ENCODE data around the gene TEAD3.

Gene TEAD3

DNA sequence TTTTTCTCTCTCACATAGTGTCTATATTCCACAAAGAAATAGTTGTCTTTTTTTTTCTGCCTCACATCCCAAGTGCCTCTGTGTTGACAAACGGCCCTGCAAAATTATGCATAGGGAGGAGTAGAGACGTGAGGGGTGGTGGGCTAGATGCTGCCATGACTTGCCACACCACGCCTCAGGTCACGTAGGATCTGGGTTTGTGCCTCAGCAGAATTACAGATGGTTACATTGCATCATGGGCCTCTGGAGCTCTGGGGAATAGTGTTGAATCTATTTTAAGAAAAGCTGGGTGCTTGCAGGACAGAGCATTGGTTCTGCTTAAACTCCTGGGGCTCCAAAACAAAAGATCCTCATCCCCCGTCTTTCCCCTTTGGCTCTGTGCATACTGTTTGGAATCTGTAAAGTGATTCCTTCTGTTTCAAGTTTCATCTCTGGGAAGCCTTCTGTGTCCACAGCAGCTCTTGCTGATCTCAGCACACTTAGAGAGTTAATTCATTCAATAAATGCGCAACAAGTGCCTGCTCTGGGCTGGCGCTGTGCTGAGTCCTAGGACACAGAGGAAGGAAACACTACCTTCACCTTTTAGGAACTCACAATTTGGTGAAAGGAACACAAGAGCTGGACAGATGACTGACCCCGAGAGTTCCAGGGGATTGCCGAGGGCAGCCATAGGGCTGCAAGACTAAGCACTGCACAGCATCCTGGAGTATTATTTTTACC lies 42.3 kb downstream of the TEAD3 start:
- Histone ChIP-seq H3K9me3 (ENCODE audit: control insufficient read depth in 5 of 5, low read length in 5 of 5) (no peaks in the 10 kb centered on the region), H3K9ac (ENCODE audit: low read length in 5 of 5) (peak overlapping the region in 1 of 5 donors; percentile 13), H3K36me3 (ENCODE audit: control insufficient read depth in 5 of 5, insufficient read depth in 5 of 5, low read length in 5 of 5) (peaks cover 0 to 13% (median 9%) of the 10 kb centered on the region in 5 donors), H3K4me1 (ENCODE audit: control insufficient read depth in 5 of 5, insufficient read depth in 5 of 5, low read length in 5 of 5) (peaks cover 0 to 34% (median 29%) of the 10 kb centered on the region in 5 donors), H3K27ac (ENCODE audit: low read depth, low read length) (peak overlapping the region; percentile 42), H3K27me3 (ENCODE audit: control insufficient read depth in 5 of 5, insufficient read depth in 4 of 5, low read length in 5 of 5) (no peaks in the 10 kb centered on the region), H3K4me3 (ENCODE audit: low read depth in 1 of 5, low read length in 5 of 5) (peak overlapping the region in 1 of 5 donors; percentile 33)

GRCh38 chr6:35453236-35453635 lies 43.6 kb downstream of the TEAD3 start:
- Histone ChIP-seq H3K27me3 (ENCODE audit: control insufficient read depth in 5 of 5, insufficient read depth in 4 of 5, low read length in 5 of 5) (no peaks in the 10 kb centered on the region), H3K4me1 (ENCODE audit: control insufficient read depth in 5 of 5, insufficient read depth in 5 of 5, low read length in 5 of 5) (peaks cover 0 to 34% (median 29%) of the 10 kb centered on the region in 5 donors), H3K4me3 (ENCODE audit: low read depth in 1 of 5, low read length in 5 of 5) (peak overlapping the region; percentile 56 to 77 (median 70)), H3K27ac (ENCODE audit: low read depth, low read length) (peak overlapping the region; percentile 16), H3K9ac (ENCODE audit: low read length in 5 of 5) (peak overlapping the region in 3 of 5 donors; percentile 53 to 66 (median 64)), H3K9me3 (ENCODE audit: control insufficient read depth in 5 of 5, low read length in 5 of 5) (no peaks in the 10 kb centered on the region), H3K36me3 (ENCODE audit: control insufficient read depth in 5 of 5, insufficient read depth in 5 of 5, low read length in 5 of 5) (peaks cover 0 to 8% (median 5%) of the 10 kb centered on the region in 5 donors)

GRCh38 chr6:35452183-35453090 lies 44.4 kb downstream of the TEAD3 start, which contains the start of gene FANCE:
TSS of gene FANCE (plus strand) at chr6:35452338. CDS start at chr6:35452546, 208 bp downstream.
- Histone ChIP-seq H3K27me3 (ENCODE audit: control insufficient read depth in 5 of 5, insufficient read depth in 4 of 5, low read length in 5 of 5) (no peaks in the 10 kb centered on the region), H3K36me3 (ENCODE audit: control insufficient read depth in 5 of 5, insufficient read depth in 5 of 5, low read length in 5 of 5) (peaks cover 0 to 4% (median 1%) of the 10 kb centered on the region in 5 donors), H3K9ac (ENCODE audit: low read length in 5 of 5) (peak within 1 kb of the TSS in 4 of 5 donors; percentile 53 to 66 (median 65)), H3K27ac (ENCODE audit: low read depth, low read length) (peak within 1 kb of the TSS; percentile 46), H3K9me3 (ENCODE audit: control insufficient read depth in 5 of 5, low read length in 5 of 5) (no peaks in the 10 kb centered on the region), H3K4me3 (ENCODE audit: low read depth in 1 of 5, low read length in 5 of 5) (peak within 1 kb of the TSS; percentile 56 to 77 (median 70)), H3K4me1 (ENCODE audit: control insufficient read depth in 5 of 5, insufficient read depth in 5 of 5, low read length in 5 of 5) (peaks cover 0 to 34% (median 29%) of the 10 kb centered on the region in 5 donors)

DNA sequence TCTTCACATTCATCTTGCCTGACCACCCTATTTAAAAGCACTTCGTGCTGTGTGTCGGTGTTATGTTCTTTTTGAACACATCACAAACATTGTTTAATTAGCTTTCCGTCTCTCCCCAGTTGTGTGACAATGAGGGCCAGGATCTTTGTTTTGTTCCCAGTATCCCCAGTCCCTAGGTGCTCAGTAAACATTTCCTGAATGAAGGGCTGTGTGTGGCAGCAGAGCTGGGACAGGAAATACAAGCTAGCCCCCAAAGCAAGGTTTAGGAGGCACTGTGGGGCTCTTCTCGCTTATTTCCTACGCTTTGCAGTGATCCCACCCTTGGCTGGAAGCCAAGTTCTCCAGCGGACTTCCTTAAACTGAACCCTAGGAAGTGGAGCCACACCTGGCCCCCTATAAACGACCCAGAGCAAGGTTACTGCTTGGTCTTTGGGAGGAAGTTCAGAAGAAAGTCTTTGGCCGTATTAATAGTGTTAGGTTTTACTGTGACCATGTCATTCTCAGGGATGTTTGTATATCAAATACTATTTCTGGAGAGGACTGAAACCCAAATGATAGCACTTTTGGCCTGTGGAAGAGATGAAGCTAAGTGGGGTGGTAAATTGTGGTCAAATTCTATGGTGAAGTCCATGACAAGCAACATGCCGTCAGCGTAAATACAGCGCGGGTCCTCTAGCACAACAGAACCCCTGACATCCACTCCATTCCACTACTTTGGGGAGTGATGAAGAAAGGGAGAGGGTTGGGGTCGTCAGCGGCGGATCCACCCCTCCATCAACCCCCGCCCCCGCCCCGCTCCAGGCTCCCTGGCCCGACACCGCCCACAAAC lies 45.3 kb downstream of the TEAD3 start:
- peak overlapping the region; percentile 46 for H3K27ac ChIP-seq (ENCODE audit: low read depth, low read length)
- peak overlapping the region in 2 of 5 donors; percentile 13 to 30 for H3K9ac ChIP-seq (ENCODE audit: low read length in 5 of 5)
- H3K4me1 ChIP-seq (ENCODE audit: control insufficient read depth in 5 of 5, insufficient read depth in 5 of 5, low read length in 5 of 5): peaks cover 0 to 40% (median 29%) of the 10 kb centered on the region in 5 donors
- H3K9me3 ChIP-seq (ENCODE audit: control insufficient read depth in 5 of 5, low read length in 5 of 5): no peaks in the 10 kb centered on the region
- H3K36me3 ChIP-seq (ENCODE audit: control insufficient read depth in 5 of 5, insufficient read depth in 5 of 5, low read length in 5 of 5): peaks cover 0 to 3% (median 0%) of the 10 kb centered on the region in 5 donors
- H3K27me3 ChIP-seq (ENCODE audit: control insufficient read depth in 5 of 5, insufficient read depth in 4 of 5, low read length in 5 of 5): no peaks in the 10 kb centered on the region
- H3K4me3 ChIP-seq (ENCODE audit: low read depth in 1 of 5, low read length in 5 of 5): peak overlapping the region; percentile 49 to 77 (median 63)

DNA sequence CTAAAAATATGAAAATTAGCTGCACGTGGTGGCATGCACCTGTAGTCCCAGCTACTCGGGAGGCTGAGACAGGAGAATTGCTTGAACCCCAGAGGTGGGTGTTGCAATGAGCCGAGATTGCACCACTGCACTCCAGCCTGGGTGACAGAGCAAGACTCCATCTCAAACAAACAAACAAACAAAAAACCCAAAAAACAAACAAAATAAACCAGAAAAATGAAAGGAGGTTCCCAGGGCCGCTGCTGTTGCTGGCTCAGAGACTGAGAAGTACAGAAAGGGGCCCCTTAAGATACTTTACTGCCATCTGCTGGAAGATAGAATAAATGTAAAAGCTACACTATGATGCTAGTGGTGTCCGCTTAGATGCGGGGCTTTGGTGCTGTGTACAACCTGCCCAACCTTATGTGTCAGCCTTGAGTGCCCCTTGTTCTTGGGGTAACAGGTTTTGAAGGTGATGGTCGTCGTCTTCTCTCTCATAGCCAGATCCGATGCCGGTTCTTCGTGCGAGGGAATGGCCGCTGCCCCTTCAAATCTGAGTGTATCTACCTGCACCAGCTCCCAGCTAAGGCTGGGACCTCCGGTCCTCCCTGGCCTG lies 47.5 kb downstream of the TEAD3 start:
- H3K9ac ChIP-seq (ENCODE audit: low read length in 5 of 5): no peak overlapping the region
- no peak overlapping the region for H3K27ac ChIP-seq (ENCODE audit: low read depth, low read length)
- no peaks in the 10 kb centered on the region for H3K9me3 ChIP-seq (ENCODE audit: control insufficient read depth in 5 of 5, low read length in 5 of 5)
- H3K4me1 ChIP-seq (ENCODE audit: control insufficient read depth in 5 of 5, insufficient read depth in 5 of 5, low read length in 5 of 5): peaks cover 0 to 34% (median 22%) of the 10 kb centered on the region in 5 donors
- no peak overlapping the region for H3K4me3 ChIP-seq (ENCODE audit: low read depth in 1 of 5, low read length in 5 of 5)
- H3K36me3 ChIP-seq (ENCODE audit: control insufficient read depth in 5 of 5, insufficient read depth in 5 of 5, low read length in 5 of 5): no peaks in the 10 kb centered on the region
- no peaks in the 10 kb centered on the region for H3K27me3 ChIP-seq (ENCODE audit: control insufficient read depth in 5 of 5, insufficient read depth in 4 of 5, low read length in 5 of 5)

GRCh38 chr6:35448191-35448590 lies 48.7 kb downstream of the TEAD3 start:
- Histone ChIP-seq H3K9me3 (ENCODE audit: control insufficient read depth in 5 of 5, low read length in 5 of 5) (no peaks in the 10 kb centered on the region), H3K27ac (ENCODE audit: low read depth, low read length) (no peak overlapping the region), H3K9ac (ENCODE audit: low read length in 5 of 5) (no peak overlapping the region), H3K36me3 (ENCODE audit: control insufficient read depth in 5 of 5, insufficient read depth in 5 of 5, low read length in 5 of 5) (no peaks in the 10 kb centered on the region), H3K4me1 (ENCODE audit: control insufficient read depth in 5 of 5, insufficient read depth in 5 of 5, low read length in 5 of 5) (peaks cover 0 to 24% (median 13%) of the 10 kb centered on the region in 5 donors), H3K4me3 (ENCODE audit: low read depth in 1 of 5, low read length in 5 of 5) (no peak overlapping the region), H3K27me3 (ENCODE audit: control insufficient read depth in 5 of 5, insufficient read depth in 4 of 5, low read length in 5 of 5) (no peaks in the 10 kb centered on the region)

GRCh38 chr6:35445691-35446090 lies 51.2 kb downstream of the TEAD3 start:
- Histone ChIP-seq H3K4me1 (ENCODE audit: control insufficient read depth in 5 of 5, insufficient read depth in 5 of 5, low read length in 5 of 5) (peaks cover 0 to 6% (median 0%) of the 10 kb centered on the region in 5 donors), H3K4me3 (ENCODE audit: low read depth in 1 of 5, low read length in 5 of 5) (no peak overlapping the region), H3K9ac (ENCODE audit: low read length in 5 of 5) (no peak overlapping the region), H3K9me3 (ENCODE audit: control insufficient read depth in 5 of 5, low read length in 5 of 5) (no peaks in the 10 kb centered on the region), H3K36me3 (ENCODE audit: control insufficient read depth in 5 of 5, insufficient read depth in 5 of 5, low read length in 5 of 5) (no peaks in the 10 kb centered on the region), H3K27me3 (ENCODE audit: control insufficient read depth in 5 of 5, insufficient read depth in 4 of 5, low read length in 5 of 5) (no peaks in the 10 kb centered on the region), H3K27ac (ENCODE audit: low read depth, low read length) (no peak overlapping the region)

DNA sequence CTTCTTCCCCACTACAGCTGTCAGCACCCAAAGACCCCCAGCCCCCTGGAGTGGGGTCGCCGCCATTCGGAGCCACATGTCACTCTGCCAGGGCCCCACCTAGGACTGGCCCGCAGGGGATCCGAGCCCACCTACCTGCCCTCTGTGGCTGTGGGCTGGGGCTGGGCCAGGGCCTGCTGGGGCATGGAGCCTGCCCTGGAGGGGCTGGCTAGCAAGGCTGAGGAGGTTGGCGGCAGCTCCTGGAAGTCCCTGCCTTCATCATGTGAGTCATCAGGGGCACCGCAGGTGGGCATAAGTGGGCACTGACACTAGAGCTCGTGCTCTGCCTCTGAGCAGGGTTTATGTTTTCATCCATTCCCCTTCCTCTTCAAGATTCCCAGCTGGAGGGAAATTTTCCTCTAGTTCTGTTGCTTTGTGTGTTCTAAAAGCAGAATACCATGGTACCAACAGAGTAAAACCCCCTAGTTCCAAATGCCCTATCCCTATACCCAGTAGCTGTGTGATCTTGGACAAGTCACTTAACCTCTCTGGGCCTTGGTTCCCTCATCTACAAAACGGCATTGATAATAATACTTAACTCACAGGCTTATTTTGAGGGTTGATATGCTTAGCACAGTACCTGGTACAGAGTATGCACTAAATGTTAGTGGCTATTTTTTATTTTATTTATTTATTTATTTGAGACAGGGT lies 53.4 kb downstream of the TEAD3 start:
- Histone ChIP-seq H3K27me3 (ENCODE audit: control insufficient read depth in 5 of 5, insufficient read depth in 4 of 5, low read length in 5 of 5) (no peaks in the 10 kb centered on the region), H3K4me1 (ENCODE audit: control insufficient read depth in 5 of 5, insufficient read depth in 5 of 5, low read length in 5 of 5) (peaks cover 0 to 6% (median 0%) of the 10 kb centered on the region in 5 donors), H3K4me3 (ENCODE audit: low read depth in 1 of 5, low read length in 5 of 5) (no peak overlapping the region), H3K36me3 (ENCODE audit: control insufficient read depth in 5 of 5, insufficient read depth in 5 of 5, low read length in 5 of 5) (no peaks in the 10 kb centered on the region), H3K9ac (ENCODE audit: low read length in 5 of 5) (no peak overlapping the region), H3K27ac (ENCODE audit: low read depth, low read length) (no peak overlapping the region), H3K9me3 (ENCODE audit: control insufficient read depth in 5 of 5, low read length in 5 of 5) (no peaks in the 10 kb centered on the region)

GRCh38 chr6:35442693-35443092 lies 54.2 kb downstream of the TEAD3 start:
- Histone ChIP-seq H3K27ac (ENCODE audit: low read depth, low read length) (no peak overlapping the region), H3K27me3 (ENCODE audit: control insufficient read depth in 5 of 5, insufficient read depth in 4 of 5, low read length in 5 of 5) (no peaks in the 10 kb centered on the region), H3K36me3 (ENCODE audit: control insufficient read depth in 5 of 5, insufficient read depth in 5 of 5, low read length in 5 of 5) (no peaks in the 10 kb centered on the region), H3K9me3 (ENCODE audit: control insufficient read depth in 5 of 5, low read length in 5 of 5) (no peaks in the 10 kb centered on the region), H3K4me1 (ENCODE audit: control insufficient read depth in 5 of 5, insufficient read depth in 5 of 5, low read length in 5 of 5) (peaks cover 2 to 11% (median 5%) of the 10 kb centered on the region in 5 donors), H3K4me3 (ENCODE audit: low read depth in 1 of 5, low read length in 5 of 5) (no peak overlapping the region), H3K9ac (ENCODE audit: low read length in 5 of 5) (no peak overlapping the region)
